ENCODE data around the gene IKZF5. TPM values are rescaled to one million over a fixed set of nuclear protein-coding genes. Genes with fewer than 3 reads are reported as not detected.
A peak's percentile ranks its signal among the peaks of the same experiment; 100 is the strongest.

Gene IKZF5
- total RNA-seq, 2 donors from 2014 or later: 7.5 to 16.7 TPM

GRCh38 chr10:123014772-123015171 is 6.2 kb upstream of the IKZF5 start:
- Histone ChIP-seq H3K36me3 (no peaks in the 10 kb centered on the region), H3K9me3 (no peaks in the 10 kb centered on the region), H3K27ac (no peak overlapping the region), H3K9ac (ENCODE audit: low read depth in 2 of 2, low read length in 2 of 2) (no peak overlapping the region), H3K4me3 (no peak overlapping the region), H3K27me3 (no peaks in the 10 kb centered on the region), H3K4me1 (no peaks in the 10 kb centered on the region)
- no peak for TF ChIP-seq CTCF (IDR thresholded peaks at IDR 0.05)
- intact Hi-C loops (cut with DNase I): no loop called here
- DNase-seq: no peak

- no peak overlapping the region for H3K4me3 ChIP-seq
- no peaks in the 10 kb centered on the region for H3K4me1 ChIP-seq
- DNase-seq: no peak
- no peak overlapping the region for H3K9ac ChIP-seq (ENCODE audit: low read depth in 2 of 2, low read length in 2 of 2)
- no peak overlapping the region for H3K27ac ChIP-seq
- intact Hi-C loops (cut with DNase I): no loop called here
- no peak for TF ChIP-seq CTCF (IDR thresholded peaks at IDR 0.05)
- no peaks in the 10 kb centered on the region for H3K27me3 ChIP-seq
- H3K9me3 ChIP-seq: no peaks in the 10 kb centered on the region
- no peaks in the 10 kb centered on the region for H3K36me3 ChIP-seq
Measured at GRCh38 chr10:123013456-123014419, 5.1 kb upstream of the IKZF5 start.

- no peak overlapping the region for H3K4me3 ChIP-seq
- no peak overlapping the region for H3K9ac ChIP-seq (ENCODE audit: low read depth in 2 of 2, low read length in 2 of 2)
- DNase-seq: no peak
- intact Hi-C loops (cut with DNase I): no loop called here
- no peaks in the 10 kb centered on the region for H3K36me3 ChIP-seq
- no peak for TF ChIP-seq CTCF (IDR thresholded peaks at IDR 0.05)
- H3K27ac ChIP-seq: no peak overlapping the region
- no peaks in the 10 kb centered on the region for H3K27me3 ChIP-seq
- H3K9me3 ChIP-seq: no peaks in the 10 kb centered on the region
- H3K4me1 ChIP-seq: no peaks in the 10 kb centered on the region
Measured at GRCh38 chr10:123011987-123012386, 3.4 kb upstream of the IKZF5 start.

- H3K4me1 ChIP-seq: no peaks in the 10 kb centered on the region
Measured at GRCh38 chr10:123009105-123009820, 668 bp upstream of the IKZF5 start.

More at GRCh38 chr10:123009105-123009820, 668 bp upstream of the IKZF5 start:
- no peaks in the 10 kb centered on the region for H3K9me3 ChIP-seq
- no peak for TF ChIP-seq CTCF (IDR thresholded peaks at IDR 0.05)
- H3K4me3 ChIP-seq: peak overlapping the region; percentile 99
- no peaks in the 10 kb centered on the region for H3K27me3 ChIP-seq
- peak overlapping the region; percentile 84 to 93 for H3K9ac ChIP-seq (ENCODE audit: low read depth in 2 of 2, low read length in 2 of 2)
- peak overlapping the region; percentile 52 for H3K27ac ChIP-seq
- peak; percentile 37 for DNase-seq
- intact Hi-C loops (cut with DNase I): no loop called here
- no peaks in the 10 kb centered on the region for H3K36me3 ChIP-seq

All from colonic mucosa (tissue), 4 donors.